ENCODE data around the gene BAIAP2L2.

The BAIAP2L2 gene

GRCh38 chr22:38144025-38144405 lies 33.5 kb upstream of the BAIAP2L2 start:
- H3K9me2 ChIP-seq (replicated peaks; ENCODE audit: control insufficient read depth, low read length): no peaks in the 10 kb centered on the region

DNA sequence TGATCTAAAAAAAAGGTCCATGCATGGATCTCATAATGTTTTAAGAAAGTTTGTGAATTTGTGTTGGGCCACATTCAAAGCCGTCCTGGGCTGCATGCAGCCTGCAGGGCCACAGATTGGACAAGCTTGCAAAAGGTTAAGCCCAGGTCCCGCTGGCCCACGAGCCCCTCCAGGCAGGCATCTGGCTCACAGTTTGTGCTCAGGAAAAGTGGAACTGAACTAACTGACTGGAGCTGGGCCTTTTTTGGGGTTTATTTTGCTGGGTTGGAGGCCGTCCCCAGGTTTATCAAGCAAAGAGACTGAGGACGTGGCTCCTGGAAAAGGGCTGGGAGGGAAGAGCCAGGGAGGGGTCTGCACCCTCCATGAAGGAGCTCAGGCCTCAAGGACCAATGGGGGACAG lies 32.1 kb upstream of the BAIAP2L2 start:
- H3K4me2 ChIP-seq (ENCODE audit: low read length): no peak overlapping the region

More at GRCh38 chr22:38144025-38144405, 33.5 kb upstream of the BAIAP2L2 start:
- Histone ChIP-seq H3K27me3 (ENCODE audit: control insufficient read depth, low read length) (no peaks in the 10 kb centered on the region), H3F3A (ENCODE audit: control insufficient read depth, insufficient read depth) (no peaks in the 10 kb centered on the region), H3K36me3 (ENCODE audit: control insufficient read depth, low read length) (peaks cover 4% of the 10 kb centered on the region; the same call in 1 of the 2 replicates), H3K9me3 (ENCODE audit: control insufficient read depth, insufficient read depth, low read length) (no peaks in the 10 kb centered on the region), H3K27ac (ENCODE audit: low read depth, low read length) (no peak overlapping the region), H3K4me1 (ENCODE audit: control insufficient read depth, low read length) (peaks cover 7% of the 10 kb centered on the region), H3K4me2 (ENCODE audit: low read length) (no peak overlapping the region), H4K20me1 (ENCODE audit: control insufficient read depth, insufficient read depth, low read depth, low read length) (no peaks in the 10 kb centered on the region), H3K4me3 (ENCODE audit: low read length) (no peak overlapping the region), H3K79me2 (ENCODE audit: control insufficient read depth, low read length) (no peaks in the 10 kb centered on the region)
- TF ChIP-seq CTCF (IDR thresholded peaks at IDR 0.05; ENCODE audit: low read depth, low read length, poor library complexity, severe bottlenecking): no peak
- TF ChIP-seq EZH2phosphoT487 (IDR thresholded peaks at IDR 0.05; ENCODE audit: borderline replicate concordance, low read length): no peak

GRCh38 chr22:38141217-38141973 lies 30.9 kb upstream of the BAIAP2L2 start:
- no peaks in the 10 kb centered on the region for H3F3A ChIP-seq (ENCODE audit: control insufficient read depth, insufficient read depth)
- H3K4me1 ChIP-seq (ENCODE audit: control insufficient read depth, low read length): no peaks in the 10 kb centered on the region
- H3K9me2 ChIP-seq (replicated peaks; ENCODE audit: control insufficient read depth, low read length): no peaks in the 10 kb centered on the region
- H3K4me2 ChIP-seq (ENCODE audit: low read length): no peak overlapping the region
- no peaks in the 10 kb centered on the region for H3K27me3 ChIP-seq (ENCODE audit: control insufficient read depth, low read length)
- H3K9me3 ChIP-seq (ENCODE audit: control insufficient read depth, insufficient read depth, low read length): no peaks in the 10 kb centered on the region
- no peaks in the 10 kb centered on the region for H4K20me1 ChIP-seq (ENCODE audit: control insufficient read depth, insufficient read depth, low read depth, low read length)
- TF ChIP-seq CTCF (IDR thresholded peaks at IDR 0.05; ENCODE audit: low read depth, low read length, poor library complexity, severe bottlenecking) (no peak), EZH2phosphoT487 (IDR thresholded peaks at IDR 0.05; ENCODE audit: borderline replicate concordance, low read length) (no peak)
- H3K36me3 ChIP-seq (ENCODE audit: control insufficient read depth, low read length): peaks cover 4% of the 10 kb centered on the region; the same call in 1 of the 2 replicates
- H3K27ac ChIP-seq (ENCODE audit: low read depth, low read length): no peak overlapping the region
- no peak overlapping the region for H3K4me3 ChIP-seq (ENCODE audit: low read length)
- H3K79me2 ChIP-seq (ENCODE audit: control insufficient read depth, low read length): no peaks in the 10 kb centered on the region

More for the DNA sequence above, 32.1 kb upstream of the BAIAP2L2 start:
- TF ChIP-seq CTCF (IDR thresholded peaks at IDR 0.05; ENCODE audit: low read depth, low read length, poor library complexity, severe bottlenecking): no peak
- no peak for TF ChIP-seq EZH2phosphoT487 (IDR thresholded peaks at IDR 0.05; ENCODE audit: borderline replicate concordance, low read length)
- H3K27ac ChIP-seq (ENCODE audit: low read depth, low read length): no peak overlapping the region
- H3K36me3 ChIP-seq (ENCODE audit: control insufficient read depth, low read length): peaks cover 4% of the 10 kb centered on the region; the same call in 1 of the 2 replicates
- H3K9me2 ChIP-seq (replicated peaks; ENCODE audit: control insufficient read depth, low read length): no peaks in the 10 kb centered on the region
- no peak overlapping the region for H3K4me3 ChIP-seq (ENCODE audit: low read length)
- no peaks in the 10 kb centered on the region; the same call in 1 of the 2 replicates for H3K4me1 ChIP-seq (ENCODE audit: control insufficient read depth, low read length)
- no peaks in the 10 kb centered on the region for H4K20me1 ChIP-seq (ENCODE audit: control insufficient read depth, insufficient read depth, low read depth, low read length)
- H3K79me2 ChIP-seq (ENCODE audit: control insufficient read depth, low read length): no peaks in the 10 kb centered on the region
- H3F3A ChIP-seq (ENCODE audit: control insufficient read depth, insufficient read depth): no peaks in the 10 kb centered on the region
- H3K27me3 ChIP-seq (ENCODE audit: control insufficient read depth, low read length): no peaks in the 10 kb centered on the region
- no peaks in the 10 kb centered on the region for H3K9me3 ChIP-seq (ENCODE audit: control insufficient read depth, insufficient read depth, low read length)

Data from DOHH2 (cell line).